ENCODE results near the gene CPXM1.

The CPXM1 gene

DNA sequence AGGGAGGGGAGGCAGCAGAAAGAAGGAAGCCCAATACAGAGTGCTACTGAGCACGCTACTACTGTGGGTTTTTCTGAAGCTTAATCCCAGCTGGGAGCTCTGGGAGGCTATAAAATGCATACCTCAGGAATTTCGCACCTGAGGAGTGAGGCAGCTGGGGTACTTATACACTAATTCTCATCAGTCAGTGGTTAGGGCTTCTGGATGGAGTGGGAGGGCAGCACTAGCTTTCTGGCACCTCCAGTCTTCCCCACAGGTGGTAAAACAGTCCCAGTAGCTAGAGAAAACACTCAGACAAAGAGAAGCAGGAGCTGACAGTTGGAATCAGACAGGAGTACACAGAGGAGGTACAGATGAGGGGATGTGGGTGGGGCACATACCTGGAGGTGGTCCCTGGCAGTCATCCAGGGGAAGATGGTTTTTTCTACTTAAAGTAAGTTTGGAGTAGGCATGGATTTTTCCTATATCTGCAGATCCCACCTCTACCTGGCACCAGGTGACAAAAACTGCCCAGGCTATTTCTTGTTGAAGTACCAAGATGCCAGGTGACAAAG is 37.8 kb downstream of the CPXM1 start:
- peak; percentile 83 for DNase-seq

DNA sequence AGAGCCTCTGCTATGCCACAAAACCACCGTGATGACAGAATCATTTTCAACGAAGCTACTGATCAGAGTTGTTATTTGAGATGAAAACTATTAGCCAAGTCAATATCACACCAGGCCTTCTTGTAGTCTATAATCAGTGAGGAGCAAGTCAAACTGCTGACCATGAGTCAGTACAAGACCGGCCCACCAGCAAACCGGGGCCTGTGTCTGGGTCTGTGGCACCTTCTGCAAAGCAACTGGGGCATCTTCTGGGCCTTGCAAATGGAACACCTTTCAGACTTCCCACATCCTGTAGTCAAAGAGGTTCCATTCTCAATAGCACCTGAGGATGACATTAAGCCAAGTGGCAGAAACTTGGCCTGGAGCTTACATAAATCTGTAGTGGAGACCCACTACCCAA is 38.5 kb downstream of the CPXM1 start:
- no peak for DNase-seq

DNA sequence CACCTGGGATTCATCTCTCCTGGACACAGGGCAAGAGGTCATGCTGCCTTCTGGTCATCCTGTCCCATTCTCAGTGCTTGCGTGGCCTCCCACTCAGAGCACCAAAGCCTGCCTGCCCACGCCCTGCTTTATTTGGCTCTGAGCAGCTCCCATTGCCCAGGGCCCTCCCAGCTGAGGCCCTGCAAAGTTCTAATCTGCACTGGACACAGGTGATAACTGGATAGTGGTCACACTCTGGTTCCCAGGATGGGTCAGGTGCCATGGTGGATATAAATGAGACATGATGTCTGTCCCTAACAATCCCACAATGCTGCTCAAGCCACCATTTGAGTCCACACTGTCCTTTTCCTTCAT is 39.5 kb downstream of the CPXM1 start:
- DNase-seq = no peak

DNA sequence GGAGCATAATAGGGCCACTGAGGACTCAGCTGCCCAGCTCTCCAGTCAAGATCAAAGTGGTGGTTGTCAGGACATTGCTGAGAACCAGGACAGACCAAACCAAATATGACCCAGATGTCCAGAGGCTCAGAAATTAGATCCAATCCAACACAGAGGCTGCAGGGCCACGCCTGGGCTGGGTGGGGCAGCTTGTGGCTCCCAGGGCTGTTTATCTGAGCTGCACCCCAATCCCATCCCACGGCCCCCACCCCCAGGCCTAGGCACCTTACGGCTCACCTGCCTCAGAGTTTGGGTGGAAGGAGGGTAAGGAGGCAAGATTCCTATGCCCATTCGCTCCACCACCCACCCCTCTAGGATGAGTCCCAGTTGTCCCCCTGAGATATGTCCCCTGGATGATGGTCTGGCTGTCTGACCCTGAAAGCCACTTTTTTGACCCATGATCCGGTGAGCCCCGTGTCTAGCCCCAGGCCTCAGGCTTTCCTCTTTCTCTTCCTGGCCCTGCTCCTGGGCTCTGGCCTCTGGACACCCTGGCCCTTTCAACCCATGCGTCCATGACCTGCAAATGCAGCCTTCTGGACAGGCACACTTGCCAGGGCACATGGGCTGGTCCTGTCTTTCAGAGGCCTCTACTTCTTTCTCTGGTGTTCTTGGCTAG is 40.0 kb downstream of the CPXM1 start:
- DNase-seq = no peak

GRCh38 chr20:2759603-2760296 is 40.7 kb downstream of the CPXM1 start:
- peak; percentile 19 for DNase-seq

DNA sequence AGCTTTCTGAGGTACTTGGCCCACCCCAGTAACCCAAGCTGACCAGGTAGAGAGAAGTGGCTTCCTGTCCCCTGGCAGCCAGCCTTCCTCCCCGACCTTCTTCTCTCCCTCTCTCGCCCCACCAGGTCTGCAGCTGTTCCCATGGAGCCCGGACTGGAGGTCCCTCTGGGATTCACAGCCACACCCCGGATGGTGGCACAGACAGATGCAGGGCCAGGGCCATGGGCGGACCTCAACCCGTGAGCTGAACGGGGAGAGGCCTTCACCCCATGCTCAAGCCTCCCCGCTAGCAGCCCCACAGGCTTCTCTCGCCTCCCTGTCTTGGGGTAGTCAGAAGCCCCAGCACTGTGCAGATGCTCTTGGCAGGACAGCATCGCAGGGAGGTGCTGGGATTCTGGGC is 41.3 kb downstream of the CPXM1 start:
- DNase-seq = no peak

DNA sequence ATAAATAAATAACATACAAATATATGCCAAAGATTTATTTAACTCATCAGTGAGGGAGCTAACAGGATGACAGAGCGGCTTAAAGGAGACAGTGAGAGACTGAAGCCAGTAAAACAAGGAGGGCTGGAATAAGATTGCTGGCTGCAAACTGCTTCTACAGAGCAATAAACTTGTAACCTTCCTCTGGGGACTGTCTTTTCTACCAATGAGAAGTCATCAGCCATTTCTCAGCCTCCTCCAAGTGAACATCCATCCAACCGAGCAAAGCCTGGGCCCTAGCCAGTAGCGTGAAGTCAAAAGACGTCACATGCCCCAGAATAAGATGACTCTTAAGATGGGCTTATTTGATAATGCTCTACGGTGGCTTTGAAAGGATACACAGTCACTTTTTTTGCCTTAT is 42.5 kb downstream of the CPXM1 start:
- no peak for DNase-seq

GRCh38 chr20:2757001-2757400 is 43.4 kb downstream of the CPXM1 start:
- no peak for DNase-seq

DNA sequence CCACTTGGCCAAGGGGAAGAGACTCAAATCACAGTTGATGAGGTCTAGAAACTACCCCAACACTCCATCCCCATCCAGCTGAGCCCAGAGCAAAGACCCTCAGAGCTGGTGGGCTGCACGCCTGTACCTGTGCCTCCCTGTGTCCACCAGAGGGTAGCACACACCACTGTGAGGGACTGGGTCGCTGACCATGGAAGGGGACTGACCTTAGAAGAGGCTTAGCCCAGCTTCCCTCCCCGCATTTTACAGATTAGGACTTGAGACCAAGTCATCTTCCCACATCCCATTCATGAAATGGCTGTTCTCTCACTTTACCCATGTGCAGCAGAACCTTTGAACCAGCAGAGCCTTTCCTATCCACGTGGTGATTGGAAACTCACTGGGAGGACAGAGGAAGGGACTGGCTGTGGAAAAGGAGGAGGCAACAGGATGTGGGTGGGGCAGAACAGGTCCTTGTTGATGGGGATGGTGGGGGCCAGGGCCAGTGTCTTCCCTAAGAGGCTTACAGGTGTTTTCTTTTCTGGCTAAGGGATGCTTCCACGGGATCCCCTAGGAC is 44.3 kb downstream of the CPXM1 start:
- peak; percentile 14 for DNase-seq

DNA sequence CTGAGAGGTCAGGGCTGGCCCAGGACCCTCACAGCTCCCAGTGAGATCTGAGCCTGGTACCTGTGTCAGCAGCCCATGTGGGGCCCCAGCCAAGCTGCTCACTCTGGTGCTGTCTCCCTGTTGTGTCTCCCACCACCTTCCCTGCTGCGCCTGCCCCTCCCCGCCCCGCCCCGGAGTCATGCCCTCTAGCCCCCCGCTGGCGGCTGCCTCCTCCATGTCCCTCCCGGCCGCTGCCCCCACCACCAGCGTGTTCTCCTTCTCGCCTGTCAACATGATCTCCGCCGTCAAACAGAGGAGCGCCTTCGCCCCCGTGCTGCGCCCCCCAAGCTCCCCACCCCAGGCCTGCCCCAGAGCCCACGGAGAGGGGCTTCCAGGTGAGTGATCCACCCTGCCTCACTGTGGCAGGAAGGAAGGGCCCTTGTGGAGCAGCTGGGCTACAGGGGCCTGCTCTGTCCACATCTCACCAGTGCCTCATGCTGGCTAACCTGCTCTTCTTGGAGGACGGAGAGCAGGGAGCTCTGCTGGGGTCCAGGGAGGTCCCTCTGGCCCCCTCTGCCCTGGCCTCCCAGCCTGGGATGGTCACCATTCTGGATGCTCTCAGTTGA is 44.9 kb downstream of the CPXM1 start:
- DNase-seq = no peak

DNA sequence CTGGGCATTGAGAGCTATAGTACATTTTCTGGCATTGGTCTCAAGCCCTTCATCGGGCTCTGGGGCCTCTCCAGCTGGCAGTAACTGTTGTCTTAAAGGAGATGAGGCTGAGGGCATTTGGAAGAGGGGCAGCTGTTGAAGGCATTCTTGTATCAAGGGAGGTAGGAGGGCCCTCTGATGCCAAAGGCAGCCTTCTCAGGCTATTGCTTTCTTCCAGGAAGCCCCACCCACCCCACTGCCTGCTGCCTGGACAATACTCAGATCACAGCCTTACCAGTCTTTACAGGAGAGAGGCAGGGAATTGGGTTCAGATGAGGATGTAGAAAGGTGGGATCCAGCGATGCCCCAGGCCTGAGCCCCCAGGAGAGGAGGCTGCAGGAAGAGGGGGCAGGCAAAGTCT is 46.0 kb downstream of the CPXM1 start:
- no peak for DNase-seq

DNA sequence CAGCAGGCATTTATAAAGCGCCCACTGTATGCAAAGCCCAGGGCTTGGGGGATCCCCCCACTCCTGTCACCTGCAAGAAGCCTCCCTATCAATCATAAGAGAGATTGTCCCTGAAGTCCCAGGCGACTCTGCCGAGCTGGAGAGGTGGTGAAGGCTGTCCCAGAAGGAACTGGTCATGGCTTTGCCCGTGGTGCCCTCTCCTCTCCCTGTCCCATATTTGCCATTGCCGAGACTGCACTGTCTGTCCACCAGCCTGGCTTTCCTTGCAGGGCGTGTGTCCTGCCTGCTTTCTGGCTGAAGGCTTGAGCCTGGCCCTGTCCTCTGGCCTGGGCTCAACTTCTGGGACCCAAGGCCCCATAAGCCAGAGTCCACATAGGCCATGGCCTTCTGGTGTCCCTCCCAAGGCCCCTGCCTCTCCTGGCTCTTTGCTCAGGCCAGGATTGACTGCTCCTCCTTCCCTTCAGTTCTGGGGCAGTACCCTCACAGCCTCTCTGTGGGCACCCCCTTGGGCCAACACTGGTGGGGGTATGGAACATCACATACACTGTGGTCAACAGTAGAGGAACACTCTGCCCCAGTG is 46.9 kb downstream of the CPXM1 start:
- no peak for DNase-seq

GRCh38 chr20:2752567-2753460 is 47.6 kb downstream of the CPXM1 start:
- peak; percentile 56 for DNase-seq

DNA sequence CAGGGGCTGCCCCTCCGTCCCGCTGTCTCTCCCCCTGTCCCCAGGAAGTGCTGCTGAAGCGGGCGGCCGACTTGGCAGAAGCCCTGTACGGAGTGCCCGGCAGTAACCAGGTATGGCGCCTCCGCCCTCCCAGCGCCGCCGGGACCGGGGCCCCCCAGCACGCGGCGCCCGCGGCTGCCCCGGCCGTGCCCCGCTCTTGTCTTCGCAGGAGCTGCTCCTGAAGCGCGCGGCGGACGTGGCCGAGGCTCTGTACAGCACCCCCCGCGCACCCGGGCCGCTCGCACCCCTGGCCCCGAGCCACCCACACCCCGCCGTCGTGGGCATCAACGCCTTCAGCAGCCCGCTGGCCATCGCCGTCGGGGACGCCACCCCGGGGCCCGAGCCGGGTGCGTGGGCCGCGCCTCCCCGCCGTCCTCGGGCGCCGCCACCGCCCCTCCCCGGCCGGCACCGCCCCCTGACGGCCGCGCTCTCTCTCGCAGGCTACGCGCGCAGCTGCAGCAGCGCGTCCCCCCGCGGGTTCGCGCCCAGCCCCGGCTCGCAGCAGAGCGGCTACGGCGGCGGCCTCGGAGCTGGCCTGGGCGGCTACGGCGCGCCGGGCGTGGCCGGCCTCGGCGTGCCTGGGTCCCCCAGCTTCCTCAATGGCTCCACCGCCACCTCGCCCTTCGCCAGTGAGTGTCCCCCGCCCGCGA is 48.4 kb downstream of the CPXM1 start:
- peak; percentile 63 for DNase-seq

- peak; percentile 27 for DNase-seq
Observed at GRCh38 chr20:2751347-2751877, 49.0 kb downstream of the CPXM1 start.

DNA sequence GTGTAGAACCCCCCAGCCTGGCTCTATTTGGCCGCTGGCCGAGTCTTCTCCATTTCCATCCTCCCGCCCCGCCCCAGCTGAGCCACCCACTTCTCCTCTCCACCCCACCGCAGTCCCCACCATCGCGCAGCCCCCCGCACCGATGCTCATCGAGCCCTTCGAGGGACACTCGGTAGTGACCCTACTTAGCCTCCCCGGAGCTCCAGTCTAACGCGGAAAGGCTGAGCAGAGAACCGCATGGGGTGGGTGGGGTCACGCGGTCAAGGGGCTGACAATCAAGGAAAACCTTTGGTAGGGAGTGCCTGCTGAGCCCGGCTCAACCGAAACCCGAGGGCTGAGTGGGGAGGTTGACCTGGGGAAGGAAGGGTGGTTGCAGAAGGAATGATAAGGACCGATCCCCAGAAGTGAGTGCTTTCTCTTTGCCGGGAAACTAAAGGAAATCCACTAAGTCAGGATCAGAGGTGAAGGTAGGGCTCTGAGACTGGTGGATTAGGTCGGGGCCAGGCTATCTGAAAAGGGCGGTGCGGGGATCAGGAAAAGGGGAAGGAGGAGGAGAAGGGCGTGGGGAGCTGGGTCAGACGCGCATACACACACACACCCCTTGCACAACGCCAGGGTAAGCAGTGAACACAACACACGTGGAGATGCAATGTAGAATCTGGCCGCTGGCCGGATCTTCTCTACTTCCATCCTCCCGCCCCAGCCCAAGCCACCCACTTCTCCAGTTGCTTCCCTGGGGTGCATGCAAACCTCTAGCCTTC is 49.8 kb downstream of the CPXM1 start:
- DNase-seq = no peak

DNA sequence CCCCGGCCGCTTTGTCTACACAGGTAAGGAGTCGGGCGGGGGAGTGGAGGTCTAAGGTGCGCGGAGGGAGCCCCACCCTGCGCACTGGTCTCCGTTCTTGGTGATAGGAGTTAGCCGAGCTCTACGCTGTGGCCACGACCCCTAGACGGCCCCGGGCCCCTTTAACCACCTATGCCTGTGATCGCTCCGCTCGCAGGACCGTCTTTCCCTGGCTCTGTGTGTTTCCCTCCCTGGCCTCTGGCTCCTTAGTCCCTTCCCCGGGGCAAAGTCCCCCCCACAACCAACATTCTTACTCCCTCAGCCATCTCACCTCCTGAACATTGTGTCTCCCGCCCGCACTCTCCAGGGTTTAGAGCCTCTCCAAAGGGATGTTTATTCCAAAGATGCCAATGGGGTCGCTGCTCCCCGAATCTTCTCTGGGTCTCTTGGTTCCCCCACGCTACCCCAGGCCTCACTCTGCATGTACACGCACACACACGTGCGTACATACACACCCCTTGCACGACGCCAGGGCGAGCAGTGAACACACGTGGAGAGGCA is 50.4 kb downstream of the CPXM1 start:
- DNase-seq = no peak

- DNase-seq = no peak
Observed at GRCh38 chr20:2749343-2749950, 51.0 kb downstream of the CPXM1 start.

GRCh38 chr20:2748551-2749342 is 51.7 kb downstream of the CPXM1 start:
- DNase-seq = no peak

Measured in NCI-H146 (cell line).